ENCODE measurements around the gene HCRTR1.

DNA sequence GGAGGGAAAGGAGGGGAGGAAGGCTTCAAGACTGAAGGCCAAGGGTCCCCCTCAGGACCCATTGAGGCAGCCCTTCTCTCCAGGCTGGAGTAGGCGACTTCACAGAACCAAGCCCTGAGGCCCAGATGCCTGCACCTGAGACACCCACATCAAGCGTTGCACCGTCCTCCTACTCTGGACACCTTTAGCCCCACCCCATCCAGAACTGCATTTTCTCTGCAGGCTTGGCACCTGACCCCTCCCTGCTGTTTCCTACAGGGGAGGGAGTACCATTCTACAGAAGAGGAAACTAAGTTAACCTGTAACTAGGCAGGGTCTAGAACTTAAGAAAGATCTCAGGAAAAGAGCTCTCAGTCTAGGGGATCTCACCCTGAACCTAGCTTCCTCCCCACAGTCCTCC is 15.2 kb downstream of the HCRTR1 start:
- TF ChIP-seq, protein P1, sequence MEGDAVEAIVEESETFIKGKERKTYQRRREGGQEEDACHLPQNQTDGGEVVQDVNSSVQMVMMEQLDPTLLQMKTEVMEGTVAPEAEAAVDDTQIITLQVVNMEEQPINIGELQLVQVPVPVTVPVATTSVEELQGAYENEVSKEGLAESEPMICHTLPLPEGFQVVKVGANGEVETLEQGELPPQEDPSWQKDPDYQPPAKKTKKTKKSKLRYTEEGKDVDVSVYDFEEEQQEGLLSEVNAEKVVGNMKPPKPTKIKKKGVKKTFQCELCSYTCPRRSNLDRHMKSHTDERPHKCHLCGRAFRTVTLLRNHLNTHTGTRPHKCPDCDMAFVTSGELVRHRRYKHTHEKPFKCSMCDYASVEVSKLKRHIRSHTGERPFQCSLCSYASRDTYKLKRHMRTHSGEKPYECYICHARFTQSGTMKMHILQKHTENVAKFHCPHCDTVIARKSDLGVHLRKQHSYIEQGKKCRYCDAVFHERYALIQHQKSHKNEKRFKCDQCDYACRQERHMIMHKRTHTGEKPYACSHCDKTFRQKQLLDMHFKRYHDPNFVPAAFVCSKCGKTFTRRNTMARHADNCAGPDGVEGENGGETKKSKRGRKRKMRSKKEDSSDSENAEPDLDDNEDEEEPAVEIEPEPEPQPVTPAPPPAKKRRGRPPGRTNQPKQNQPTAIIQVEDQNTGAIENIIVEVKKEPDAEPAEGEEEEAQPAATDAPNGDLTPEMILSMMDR (IDR thresholded peaks at IDR 0.05), result no peak
- TF ChIP-seq POLR2A (IDR thresholded peaks at IDR 0.05), result no peak

All from breast epithelium (tissue), 3 donors.